ENCODE results near the gene LTBP1.

DNA sequence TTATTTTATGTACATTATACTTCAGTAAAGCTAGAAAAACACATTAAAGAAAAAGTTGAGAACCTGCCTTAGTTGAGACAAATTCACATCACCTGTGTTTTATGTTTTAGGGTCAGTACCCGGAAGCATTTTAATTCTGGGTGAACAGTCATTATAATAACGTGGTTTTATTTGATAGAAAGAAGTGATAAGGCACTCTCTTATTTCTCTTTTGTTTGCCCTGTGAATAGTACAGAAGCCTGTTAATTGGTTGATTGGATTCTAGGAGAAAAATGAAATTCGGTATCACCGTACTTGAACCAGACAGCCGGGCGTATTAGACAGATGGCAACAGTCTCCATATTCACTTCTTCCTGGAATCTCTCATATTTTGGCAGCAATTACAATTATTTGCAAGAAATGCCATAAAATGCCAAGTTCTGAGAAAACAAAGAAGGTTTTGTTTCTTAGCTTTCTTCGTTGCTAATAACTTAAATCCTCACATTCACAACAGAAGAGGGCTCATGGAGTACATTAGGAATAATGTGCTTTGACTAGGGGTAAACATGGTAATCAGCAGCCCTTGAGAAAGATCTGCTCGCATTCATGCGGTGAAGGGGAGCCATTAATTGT is 361.0 kb downstream of the LTBP1 start:
- TF ChIP-seq POLR2AphosphoS5 (IDR thresholded peaks at IDR 0.05) (no peak), POLR2A (IDR thresholded peaks at IDR 0.05) (no peak)

Measured in suprapubic skin (tissue), 4 donors.